ENCODE measurements around the gene FPR2. TPM values are rescaled to one million over a fixed set of nuclear protein-coding genes. Genes with fewer than 3 reads are reported as not detected.
A peak's percentile ranks its signal among the peaks of the same experiment; 100 is the strongest.

Gene FPR2
- total RNA-seq, 1 donor from 2014 or later, result not detected

DNA sequence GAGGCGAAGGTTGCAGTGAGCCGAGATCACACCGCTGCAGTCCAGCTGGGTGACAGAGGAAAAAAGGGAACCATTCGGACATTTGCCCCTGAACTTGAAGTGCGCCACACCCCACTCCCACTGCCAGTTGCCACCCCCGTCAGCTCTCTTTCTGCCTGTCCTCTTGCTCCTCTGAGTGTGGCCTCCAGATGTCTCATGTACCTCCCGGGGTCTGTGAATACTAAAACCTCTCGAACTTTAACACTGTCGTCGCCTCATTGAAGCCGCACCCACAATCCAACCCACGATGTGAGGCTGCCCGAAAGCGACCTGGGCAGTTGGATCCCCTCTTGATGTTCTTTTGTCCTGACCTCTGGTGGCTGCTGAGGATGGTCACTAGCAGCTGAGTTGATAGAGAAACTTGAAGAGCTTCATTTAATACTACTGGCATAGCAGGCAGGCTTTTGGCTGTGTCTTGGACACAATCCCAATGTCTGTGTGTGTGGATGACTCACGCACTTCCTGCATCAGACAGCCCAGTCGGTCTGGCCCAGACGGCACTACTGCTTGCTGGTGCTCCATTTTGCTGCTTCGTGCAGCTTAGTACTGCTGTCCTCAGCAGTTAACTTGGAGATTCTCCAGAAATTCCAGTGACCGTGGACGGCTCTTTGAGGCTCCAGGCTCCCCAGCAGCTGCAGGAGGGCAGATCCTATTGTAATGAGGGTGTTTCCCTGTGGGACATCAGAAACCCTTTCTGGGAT, 38.2 kb downstream of the FPR2 start:
- no peak overlapping the region for H3K4me3 Mint-ChIP-seq (ENCODE audit: unreplicated experiment)
- H3K27ac Mint-ChIP-seq (ENCODE audit: unreplicated experiment), result peak overlapping the region; percentile 11
- no peaks in the 10 kb centered on the region for H3K36me3 Mint-ChIP-seq (ENCODE audit: unreplicated experiment)
- no peaks in the 10 kb centered on the region for H3K27me3 Mint-ChIP-seq (ENCODE audit: unreplicated experiment)
- peaks cover 43% of the 10 kb centered on the region for H3K9me3 Mint-ChIP-seq (ENCODE audit: unreplicated experiment)
- DNase-seq (ENCODE audit: extremely low spot score, unreplicated experiment), result no peak
- TF ChIP-seq, protein P1, sequence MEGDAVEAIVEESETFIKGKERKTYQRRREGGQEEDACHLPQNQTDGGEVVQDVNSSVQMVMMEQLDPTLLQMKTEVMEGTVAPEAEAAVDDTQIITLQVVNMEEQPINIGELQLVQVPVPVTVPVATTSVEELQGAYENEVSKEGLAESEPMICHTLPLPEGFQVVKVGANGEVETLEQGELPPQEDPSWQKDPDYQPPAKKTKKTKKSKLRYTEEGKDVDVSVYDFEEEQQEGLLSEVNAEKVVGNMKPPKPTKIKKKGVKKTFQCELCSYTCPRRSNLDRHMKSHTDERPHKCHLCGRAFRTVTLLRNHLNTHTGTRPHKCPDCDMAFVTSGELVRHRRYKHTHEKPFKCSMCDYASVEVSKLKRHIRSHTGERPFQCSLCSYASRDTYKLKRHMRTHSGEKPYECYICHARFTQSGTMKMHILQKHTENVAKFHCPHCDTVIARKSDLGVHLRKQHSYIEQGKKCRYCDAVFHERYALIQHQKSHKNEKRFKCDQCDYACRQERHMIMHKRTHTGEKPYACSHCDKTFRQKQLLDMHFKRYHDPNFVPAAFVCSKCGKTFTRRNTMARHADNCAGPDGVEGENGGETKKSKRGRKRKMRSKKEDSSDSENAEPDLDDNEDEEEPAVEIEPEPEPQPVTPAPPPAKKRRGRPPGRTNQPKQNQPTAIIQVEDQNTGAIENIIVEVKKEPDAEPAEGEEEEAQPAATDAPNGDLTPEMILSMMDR (IDR thresholded peaks at IDR 0.05), result no peak
- H3K4me1 Mint-ChIP-seq (ENCODE audit: unreplicated experiment), result no peaks in the 10 kb centered on the region

DNA sequence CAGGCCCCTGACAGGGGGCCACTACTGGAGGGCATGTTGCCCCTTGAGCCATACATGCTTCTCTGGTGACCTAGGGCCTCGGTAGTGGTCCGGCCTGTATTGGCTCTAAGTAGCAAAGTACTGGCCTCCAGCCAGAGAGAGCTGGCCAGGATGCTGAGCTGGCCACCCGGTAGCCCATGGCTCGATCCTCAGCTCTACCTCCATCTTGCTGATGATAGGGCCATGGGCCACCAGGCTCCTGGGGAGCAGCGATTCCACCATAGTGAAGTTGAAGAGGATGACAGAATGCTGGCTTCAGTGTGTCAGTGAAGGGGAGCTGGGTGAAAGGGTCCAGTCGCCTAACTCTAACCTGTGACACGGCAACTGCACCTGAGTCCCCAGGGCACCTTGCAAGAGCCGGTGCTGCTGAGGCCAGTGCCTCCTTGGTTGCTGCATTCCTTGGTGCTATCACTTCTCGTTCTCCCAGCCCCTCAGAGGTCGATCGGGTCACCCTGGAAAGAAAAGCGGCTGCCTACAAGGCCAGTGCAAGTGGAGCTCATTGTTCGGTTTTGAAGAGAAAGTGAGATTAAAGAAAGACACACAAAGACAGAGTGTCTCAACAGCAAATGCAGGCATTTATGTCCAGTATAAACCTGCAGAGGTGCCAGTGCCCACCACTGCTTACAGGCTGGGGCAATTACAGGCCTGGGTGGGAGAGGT, 38.9 kb downstream of the FPR2 start:
- H3K36me3 Mint-ChIP-seq (ENCODE audit: unreplicated experiment), result peaks cover 1% of the 10 kb centered on the region
- no peak for DNase-seq (ENCODE audit: extremely low spot score, unreplicated experiment)
- peaks cover 40% of the 10 kb centered on the region for H3K9me3 Mint-ChIP-seq (ENCODE audit: unreplicated experiment)
- no peak overlapping the region for H3K4me3 Mint-ChIP-seq (ENCODE audit: unreplicated experiment)
- no peaks in the 10 kb centered on the region for H3K4me1 Mint-ChIP-seq (ENCODE audit: unreplicated experiment)
- H3K27ac Mint-ChIP-seq (ENCODE audit: unreplicated experiment), result no peak overlapping the region
- H3K27me3 Mint-ChIP-seq (ENCODE audit: unreplicated experiment), result no peaks in the 10 kb centered on the region
- TF ChIP-seq, protein P1 (IDR thresholded peaks at IDR 0.05), result no peak

DNA sequence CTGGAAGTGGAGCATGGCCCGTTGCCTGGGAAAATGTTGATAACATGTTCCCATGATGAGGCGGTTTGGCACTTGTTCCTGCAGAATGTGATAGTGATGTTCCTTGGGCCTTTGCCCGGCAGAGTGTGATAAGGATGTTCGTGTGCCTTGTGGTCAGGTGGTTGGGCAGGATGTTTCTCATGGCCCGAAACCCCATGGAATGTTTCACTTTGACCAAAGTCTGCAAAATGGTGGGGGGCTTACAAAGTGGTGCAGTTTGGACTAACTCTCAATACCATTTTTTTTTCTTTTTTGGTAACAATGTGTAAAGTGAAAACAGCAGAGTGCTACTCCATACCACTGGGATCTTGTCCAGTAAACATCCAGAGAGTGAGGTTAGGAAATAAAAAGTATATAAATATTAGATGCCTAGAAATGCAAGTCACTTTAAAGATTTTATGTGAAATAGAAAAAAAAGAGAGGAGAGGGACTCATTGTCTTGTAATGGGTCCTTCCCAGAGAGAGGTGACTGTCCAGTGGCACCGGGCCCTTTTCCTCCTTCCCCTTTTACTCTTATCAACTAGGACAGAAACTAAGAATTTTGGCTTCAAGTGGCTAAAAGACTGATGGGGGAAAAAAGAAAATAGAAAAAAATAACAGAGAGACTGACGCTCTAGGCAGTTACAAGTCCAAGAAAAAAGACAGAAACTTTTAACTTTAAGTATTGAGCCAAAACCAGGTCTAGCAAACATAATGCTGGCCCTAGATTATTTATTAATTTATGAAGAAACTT, 39.7 kb downstream of the FPR2 start:
- TF ChIP-seq, protein P1 (IDR thresholded peaks at IDR 0.05), result no peak
- DNase-seq (ENCODE audit: extremely low spot score, unreplicated experiment), result no peak
- Mint-ChIP-seq H3K27me3 (ENCODE audit: unreplicated experiment) (no peaks in the 10 kb centered on the region), H3K27ac (ENCODE audit: unreplicated experiment) (no peak overlapping the region), H3K36me3 (ENCODE audit: unreplicated experiment) (peaks cover 1% of the 10 kb centered on the region), H3K4me1 (ENCODE audit: unreplicated experiment) (no peaks in the 10 kb centered on the region), H3K4me3 (ENCODE audit: unreplicated experiment) (no peak overlapping the region), H3K9me3 (ENCODE audit: unreplicated experiment) (peaks cover 42% of the 10 kb centered on the region)

DNA sequence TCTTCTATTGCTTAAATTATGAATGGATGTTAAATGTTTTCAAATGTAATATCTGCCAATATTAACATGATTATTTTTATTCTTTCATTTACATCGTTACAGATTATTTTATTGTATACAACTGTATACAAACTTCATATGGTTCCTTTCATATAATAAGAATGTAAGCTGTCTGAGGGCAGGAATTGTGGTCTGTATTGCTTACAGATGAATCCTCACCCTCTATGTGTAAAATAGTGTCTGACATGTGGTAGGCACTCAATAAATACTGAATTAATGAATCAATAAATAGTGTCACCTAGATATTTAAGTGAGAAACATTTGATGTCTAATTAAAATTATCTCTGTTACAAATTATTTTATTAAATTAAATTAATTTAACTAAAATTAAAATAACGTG, 41.8 kb downstream of the FPR2 start:
- H3K27me3 Mint-ChIP-seq (ENCODE audit: unreplicated experiment), result no peaks in the 10 kb centered on the region
- no peak for DNase-seq (ENCODE audit: extremely low spot score, unreplicated experiment)
- H3K27ac Mint-ChIP-seq (ENCODE audit: unreplicated experiment), result no peak overlapping the region
- H3K36me3 Mint-ChIP-seq (ENCODE audit: unreplicated experiment), result peaks cover 1% of the 10 kb centered on the region
- H3K4me1 Mint-ChIP-seq (ENCODE audit: unreplicated experiment), result no peaks in the 10 kb centered on the region
- no peak overlapping the region for H3K4me3 Mint-ChIP-seq (ENCODE audit: unreplicated experiment)
- TF ChIP-seq, protein P1 (IDR thresholded peaks at IDR 0.05), result no peak
- H3K9me3 Mint-ChIP-seq (ENCODE audit: unreplicated experiment), result peaks cover 45% of the 10 kb centered on the region

DNA sequence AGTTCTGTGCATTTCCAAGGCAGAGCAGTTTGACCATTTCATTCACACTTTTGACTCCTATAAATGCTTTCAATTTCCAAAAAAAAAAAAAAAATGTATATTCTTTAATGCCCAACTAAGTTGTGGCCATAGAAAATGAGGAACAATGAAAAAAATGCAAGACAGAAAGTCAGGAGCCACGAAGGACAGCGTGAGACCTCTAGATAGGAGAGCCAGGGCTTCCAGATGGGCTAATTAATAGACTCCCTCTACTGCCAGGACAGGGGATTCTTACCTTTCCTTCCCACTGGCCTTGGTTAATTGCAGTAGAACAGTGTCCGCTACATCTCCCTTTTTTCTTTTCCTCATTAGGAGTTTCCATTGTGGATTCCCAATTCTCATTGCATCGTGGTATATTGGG, 42.5 kb downstream of the FPR2 start:
- Mint-ChIP-seq H3K27ac (ENCODE audit: unreplicated experiment) (no peak overlapping the region), H3K9me3 (ENCODE audit: unreplicated experiment) (peaks cover 50% of the 10 kb centered on the region), H3K4me1 (ENCODE audit: unreplicated experiment) (no peaks in the 10 kb centered on the region), H3K27me3 (ENCODE audit: unreplicated experiment) (no peaks in the 10 kb centered on the region), H3K4me3 (ENCODE audit: unreplicated experiment) (no peak overlapping the region), H3K36me3 (ENCODE audit: unreplicated experiment) (peaks cover 1% of the 10 kb centered on the region)
- DNase-seq (ENCODE audit: extremely low spot score, unreplicated experiment), result no peak
- TF ChIP-seq, protein P1 (IDR thresholded peaks at IDR 0.05), result no peak

Measured in osteocyte (in vitro differentiated cells).